ENCODE measurements around the gene RIBC1. TPM values are rescaled to one million over a fixed set of nuclear protein-coding genes. Genes with fewer than 3 reads are reported as not detected.

The RIBC1 gene
- total and polyA plus RNA-seq, 9 of the 15 experiments (the other 6 are each of a cell fraction or from before 2014, with no cell fraction given) = 0.07 to 0.51 (median 0.44) TPM

DNA sequence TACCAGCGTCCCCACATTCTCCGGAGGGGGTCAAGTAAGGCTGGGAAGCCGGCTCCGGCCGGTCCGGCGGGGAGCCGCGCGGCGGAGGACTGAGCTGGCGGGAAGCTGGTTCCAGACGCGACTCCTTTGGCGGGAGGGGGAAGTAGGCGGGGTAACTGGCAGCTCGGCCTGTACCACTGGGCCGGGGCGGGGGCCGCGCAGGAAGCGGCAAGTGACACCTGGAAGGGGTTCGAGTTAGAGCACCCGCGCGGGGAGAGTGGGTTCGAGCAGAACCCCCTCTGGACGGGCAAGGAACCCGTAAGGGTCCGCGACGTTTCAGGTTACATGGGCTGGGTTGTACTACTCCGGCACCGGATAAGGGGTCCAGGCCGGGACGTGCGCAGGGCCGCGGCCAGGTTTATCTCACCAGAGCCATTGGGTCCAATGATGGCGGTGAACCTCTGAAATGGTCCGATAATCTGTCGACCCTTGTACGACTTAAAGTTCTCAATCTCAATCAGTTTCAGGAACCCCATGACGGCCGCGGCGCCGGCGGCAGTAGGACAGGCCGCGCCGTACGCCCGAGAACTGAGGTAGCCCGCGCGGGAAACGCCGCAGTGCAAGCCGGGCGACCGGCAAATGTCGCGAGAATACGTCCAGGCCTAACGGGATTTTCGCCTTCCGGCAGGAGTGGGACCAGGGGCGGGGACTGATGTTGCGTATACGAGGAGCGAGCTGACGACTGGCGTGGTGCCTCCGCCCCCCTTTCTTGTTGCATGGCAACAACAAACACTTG is 400 bp upstream of the RIBC1 start, which contains the start of gene SMC1A (continued):
- TF ChIP-seq, protein P1, sequence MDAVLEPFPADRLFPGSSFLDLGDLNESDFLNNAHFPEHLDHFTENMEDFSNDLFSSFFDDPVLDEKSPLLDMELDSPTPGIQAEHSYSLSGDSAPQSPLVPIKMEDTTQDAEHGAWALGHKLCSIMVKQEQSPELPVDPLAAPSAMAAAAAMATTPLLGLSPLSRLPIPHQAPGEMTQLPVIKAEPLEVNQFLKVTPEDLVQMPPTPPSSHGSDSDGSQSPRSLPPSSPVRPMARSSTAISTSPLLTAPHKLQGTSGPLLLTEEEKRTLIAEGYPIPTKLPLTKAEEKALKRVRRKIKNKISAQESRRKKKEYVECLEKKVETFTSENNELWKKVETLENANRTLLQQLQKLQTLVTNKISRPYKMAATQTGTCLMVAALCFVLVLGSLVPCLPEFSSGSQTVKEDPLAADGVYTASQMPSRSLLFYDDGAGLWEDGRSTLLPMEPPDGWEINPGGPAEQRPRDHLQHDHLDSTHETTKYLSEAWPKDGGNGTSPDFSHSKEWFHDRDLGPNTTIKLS (IDR thresholded peaks at IDR 0.05; ENCODE audit: borderline replicate concordance, low read depth) = peak; percentile 86
- TF ChIP-seq, protein P2, sequence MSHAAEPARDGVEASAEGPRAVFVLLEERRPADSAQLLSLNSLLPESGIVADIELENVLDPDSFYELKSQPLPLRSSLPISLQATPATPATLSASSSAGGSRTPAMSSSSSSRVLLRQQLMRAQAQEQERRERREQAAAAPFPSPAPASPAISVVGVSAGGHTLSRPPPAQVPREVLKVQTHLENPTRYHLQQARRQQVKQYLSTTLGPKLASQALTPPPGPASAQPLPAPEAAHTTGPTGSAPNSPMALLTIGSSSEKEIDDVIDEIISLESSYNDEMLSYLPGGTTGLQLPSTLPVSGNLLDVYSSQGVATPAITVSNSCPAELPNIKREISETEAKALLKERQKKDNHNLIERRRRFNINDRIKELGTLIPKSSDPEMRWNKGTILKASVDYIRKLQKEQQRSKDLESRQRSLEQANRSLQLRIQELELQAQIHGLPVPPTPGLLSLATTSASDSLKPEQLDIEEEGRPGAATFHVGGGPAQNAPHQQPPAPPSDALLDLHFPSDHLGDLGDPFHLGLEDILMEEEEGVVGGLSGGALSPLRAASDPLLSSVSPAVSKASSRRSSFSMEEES (CRISPR knock-in tag; IDR thresholded peaks at IDR 0.05) = no peak
- TF ChIP-seq TOE1 (IDR thresholded peaks at IDR 0.05; ENCODE audit: borderline replicate concordance) (peak; percentile 30; the same call in 1 of the 2 replicates), TOE1 (CRISPR knock-in tag; IDR thresholded peaks at IDR 0.05; ENCODE audit: borderline replicate concordance, low read depth) (no peak), NFE2 (IDR thresholded peaks at IDR 0.05; ENCODE audit: low read depth) (no peak), STAG1 (CRISPR knock-in tag; IDR thresholded peaks at IDR 0.05; ENCODE audit: borderline replicate concordance) (0 out of 2 replicates have a peak, but pooled peaks have one; percentile 20), ZNF316 (IDR thresholded peaks at IDR 0.05) (no peak; the same call in 1 of the 2 replicates), MTF1 (CRISPR knock-in tag; IDR thresholded peaks at IDR 0.05; ENCODE audit: borderline replicate concordance) (no peak), MBD2 (IDR thresholded peaks at IDR 0.05; ENCODE audit: borderline replicate concordance, low read depth) (peak; percentile 72; the same call in 1 of the 2 replicates), ZNF23 (CRISPR knock-in tag; IDR thresholded peaks at IDR 0.05) (no peak), HSF4 (CRISPR knock-in tag; IDR thresholded peaks at IDR 0.05; ENCODE audit: borderline replicate concordance) (no peak), XRCC3 (IDR thresholded peaks at IDR 0.05) (no peak)
- TF ChIP-seq, protein P3, sequence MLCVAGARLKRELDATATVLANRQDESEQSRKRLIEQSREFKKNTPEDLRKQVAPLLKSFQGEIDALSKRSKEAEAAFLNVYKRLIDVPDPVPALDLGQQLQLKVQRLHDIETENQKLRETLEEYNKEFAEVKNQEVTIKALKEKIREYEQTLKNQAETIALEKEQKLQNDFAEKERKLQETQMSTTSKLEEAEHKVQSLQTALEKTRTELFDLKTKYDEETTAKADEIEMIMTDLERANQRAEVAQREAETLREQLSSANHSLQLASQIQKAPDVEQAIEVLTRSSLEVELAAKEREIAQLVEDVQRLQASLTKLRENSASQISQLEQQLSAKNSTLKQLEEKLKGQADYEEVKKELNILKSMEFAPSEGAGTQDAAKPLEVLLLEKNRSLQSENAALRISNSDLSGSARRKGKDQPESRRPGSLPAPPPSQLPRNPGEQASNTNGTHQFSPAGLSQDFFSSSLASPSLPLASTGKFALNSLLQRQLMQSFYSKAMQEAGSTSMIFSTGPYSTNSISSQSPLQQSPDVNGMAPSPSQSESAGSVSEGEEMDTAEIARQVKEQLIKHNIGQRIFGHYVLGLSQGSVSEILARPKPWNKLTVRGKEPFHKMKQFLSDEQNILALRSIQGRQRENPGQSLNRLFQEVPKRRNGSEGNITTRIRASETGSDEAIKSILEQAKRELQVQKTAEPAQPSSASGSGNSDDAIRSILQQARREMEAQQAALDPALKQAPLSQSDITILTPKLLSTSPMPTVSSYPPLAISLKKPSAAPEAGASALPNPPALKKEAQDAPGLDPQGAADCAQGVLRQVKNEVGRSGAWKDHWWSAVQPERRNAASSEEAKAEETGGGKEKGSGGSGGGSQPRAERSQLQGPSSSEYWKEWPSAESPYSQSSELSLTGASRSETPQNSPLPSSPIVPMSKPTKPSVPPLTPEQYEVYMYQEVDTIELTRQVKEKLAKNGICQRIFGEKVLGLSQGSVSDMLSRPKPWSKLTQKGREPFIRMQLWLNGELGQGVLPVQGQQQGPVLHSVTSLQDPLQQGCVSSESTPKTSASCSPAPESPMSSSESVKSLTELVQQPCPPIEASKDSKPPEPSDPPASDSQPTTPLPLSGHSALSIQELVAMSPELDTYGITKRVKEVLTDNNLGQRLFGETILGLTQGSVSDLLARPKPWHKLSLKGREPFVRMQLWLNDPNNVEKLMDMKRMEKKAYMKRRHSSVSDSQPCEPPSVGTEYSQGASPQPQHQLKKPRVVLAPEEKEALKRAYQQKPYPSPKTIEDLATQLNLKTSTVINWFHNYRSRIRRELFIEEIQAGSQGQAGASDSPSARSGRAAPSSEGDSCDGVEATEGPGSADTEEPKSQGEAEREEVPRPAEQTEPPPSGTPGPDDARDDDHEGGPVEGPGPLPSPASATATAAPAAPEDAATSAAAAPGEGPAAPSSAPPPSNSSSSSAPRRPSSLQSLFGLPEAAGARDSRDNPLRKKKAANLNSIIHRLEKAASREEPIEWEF (CRISPR knock-in tag; IDR thresholded peaks at IDR 0.05) = no peak
- TF ChIP-seq, protein P4, sequence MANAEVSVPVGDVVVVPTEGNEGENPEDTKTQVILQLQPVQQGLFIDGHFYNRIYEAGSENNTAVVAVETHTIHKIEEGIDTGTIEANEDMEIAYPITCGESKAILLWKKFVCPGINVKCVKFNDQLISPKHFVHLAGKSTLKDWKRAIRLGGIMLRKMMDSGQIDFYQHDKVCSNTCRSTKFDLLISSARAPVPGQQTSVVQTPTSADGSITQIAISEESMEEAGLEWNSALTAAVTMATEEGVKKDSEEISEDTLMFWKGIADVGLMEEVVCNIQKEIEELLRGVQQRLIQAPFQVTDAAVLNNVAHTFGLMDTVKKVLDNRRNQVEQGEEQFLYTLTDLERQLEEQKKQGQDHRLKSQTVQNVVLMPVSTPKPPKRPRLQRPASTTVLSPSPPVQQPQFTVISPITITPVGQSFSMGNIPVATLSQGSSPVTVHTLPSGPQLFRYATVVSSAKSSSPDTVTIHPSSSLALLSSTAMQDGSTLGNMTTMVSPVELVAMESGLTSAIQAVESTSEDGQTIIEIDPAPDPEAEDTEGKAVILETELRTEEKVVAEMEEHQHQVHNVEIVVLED (CRISPR knock-in tag; IDR thresholded peaks at IDR 0.05) = peak; percentile 10; the same call in 1 of the 2 replicates
- TF ChIP-seq, protein P5, sequence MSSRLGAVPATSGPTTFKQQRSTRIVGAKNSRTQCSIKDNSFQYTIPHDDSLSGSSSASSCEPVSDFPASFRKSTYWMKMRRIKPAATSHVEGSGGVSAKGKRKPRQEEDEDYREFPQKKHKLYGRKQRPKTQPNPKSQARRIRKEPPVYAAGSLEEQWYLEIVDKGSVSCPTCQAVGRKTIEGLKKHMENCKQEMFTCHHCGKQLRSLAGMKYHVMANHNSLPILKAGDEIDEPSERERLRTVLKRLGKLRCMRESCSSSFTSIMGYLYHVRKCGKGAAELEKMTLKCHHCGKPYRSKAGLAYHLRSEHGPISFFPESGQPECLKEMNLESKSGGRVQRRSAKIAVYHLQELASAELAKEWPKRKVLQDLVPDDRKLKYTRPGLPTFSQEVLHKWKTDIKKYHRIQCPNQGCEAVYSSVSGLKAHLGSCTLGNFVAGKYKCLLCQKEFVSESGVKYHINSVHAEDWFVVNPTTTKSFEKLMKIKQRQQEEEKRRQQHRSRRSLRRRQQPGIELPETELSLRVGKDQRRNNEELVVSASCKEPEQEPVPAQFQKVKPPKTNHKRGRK (tag; IDR thresholded peaks at IDR 0.05) = no peak
